Esophagus squamous epithelium (tissue), 5 donors: ENCODE results near the gene FGF4. TPM values are rescaled to one million over a fixed set of nuclear protein-coding genes. Genes with fewer than 3 reads are reported as not detected.
A peak's percentile ranks its signal among the peaks of the same experiment; 100 is the strongest.

Source experiments
- DNase-seq: peaks from one replicate; lab custom pipeline; 2025; lab: John Stamatoyannopoulos, UW
- H3K27ac ChIP-seq, 4 donors: fragments of 200-600 bp; sonication (generic); one replicate each; pipeline ENCODE4 v1.5.1; 2016 to 2019; ENCODE audit warnings: mild to moderate bottlenecking in 1 of 4
- H3K27me3 ChIP-seq, 4 donors: fragments of 200-600 bp; sonication (generic); 1 replicate in 3 of 4; 2 replicates in 1 of 4; pipeline versions ENCODE4 v1.5.1 to v1.6.0; 2017 to 2021; ENCODE audit warnings: antibody characterized with exemption in 1 of 4
- H3K36me3 ChIP-seq, 3 donors: fragments of 200-600 bp; sonication (generic); one replicate each; pipeline ENCODE4 v1.5.1; 2016 to 2019
- H3K4me1 ChIP-seq, 3 donors: fragments of 200-600 bp; sonication (generic); one replicate each; pipeline ENCODE4 v1.5.1; 2017 to 2019
- H3K4me3 ChIP-seq, 4 donors: fragments of 200-600 bp; sonication (generic); 1 replicate in 3 of 4; 2 replicates in 1 of 4; pipeline ENCODE4 v1.5.1; 2016 to 2019; ENCODE audit warnings: mild to moderate bottlenecking in 2 of 4, moderate library complexity in 1 of 4
- H3K9me3 ChIP-seq, 3 donors: fragments of 200-600 bp; sonication (generic); one replicate each; pipeline ENCODE4 v1.5.1; 2016 to 2019
- CTCF ChIP-seq, 6 experiments: fragments of 450-650 bp in 4 of 6; fragments of 200-600 bp in 2 of 6; sonication (generic) in 2 of 6; IDR thresholded peaks; one replicate each; pipeline ENCODE4 v1.5.1; 2016 to 2019; ENCODE audit warnings: antibody characterized with exemption in 6 of 6, mild to moderate bottlenecking in 4 of 6, moderate library complexity in 4 of 6
- POLR2A ChIP-seq, 4 donors: fragments of 450-650 bp; IDR thresholded peaks; one replicate each; pipeline ENCODE4 v1.6.1; 2017; ENCODE audit warnings: antibody characterized with exemption in 4 of 4, mild to moderate bottlenecking in 4 of 4, moderate library complexity in 3 of 4
- WGBS, 2 donors: methylation state at CpG; one replicate each; pipeline ENCODE4 v1.1.5; 2018; 5-methylcytosine and 5-hydroxymethylcytosine counted together
- intact Hi-C: fragments of 100-400 bp; cut with DNase I; formaldehyde crosslinking; loops from one replicate; pipeline ENCODE4 v1.15.0; 2022
- total RNA-seq, 4 donors: library from RNA; depleted of rRNA; stranded (reverse); fragments of >200 nt; gene quantifications; one replicate each; pipeline ENCODE4 v1.1.0, GENCODE V29; 2016
- donor health status: DM: yes; HTN: yes; CAD: no.

FGF4 gene
- total RNA-seq, 4 donors from 2014 or later = not detected

- 43 to 71% methylated on average over 1 of the region's 1 CpG for WGBS, 2 donors
- TF ChIP-seq CTCF (IDR thresholded peaks at IDR 0.05) (no peak), POLR2A (IDR thresholded peaks at IDR 0.05) (no peak)
- Histone ChIP-seq H3K4me1 (no peaks in the 10 kb centered on the region), H3K9me3 (no peaks in the 10 kb centered on the region), H3K27ac (no peak overlapping the region), H3K36me3 (no peaks in the 10 kb centered on the region), H3K4me3 (no peak overlapping the region), H3K27me3 (peaks cover 0 to 30% (median 0%) of the 10 kb centered on the region in 4 donors)
- intact Hi-C loops = no loop called here
- no peak for DNase-seq
Measured at GRCh38 chr11:69802590-69802989, 27.4 kb upstream of the FGF4 start.

- DNase-seq = no peak
- Histone ChIP-seq H3K4me3 (no peak overlapping the region), H3K27ac (no peak overlapping the region), H3K36me3 (no peaks in the 10 kb centered on the region), H3K9me3 (no peaks in the 10 kb centered on the region), H3K4me1 (no peaks in the 10 kb centered on the region), H3K27me3 (peaks cover 0 to 30% (median 0%) of the 10 kb centered on the region in 4 donors)
- WGBS, 2 donors = 49 to 51% methylated on average over 6 of the region's 15 CpGs
- intact Hi-C loops = no loop called here
- peak in 5 of 6 experiments; percentile 30 to 58 (median 39) for TF ChIP-seq CTCF (IDR thresholded peaks at IDR 0.05)
- TF ChIP-seq POLR2A (IDR thresholded peaks at IDR 0.05) = no peak
Measured at GRCh38 chr11:69801513-69802335, 26.6 kb upstream of the FGF4 start.

- H3K36me3 ChIP-seq = no peaks in the 10 kb centered on the region
- H3K4me1 ChIP-seq = no peaks in the 10 kb centered on the region
- H3K4me3 ChIP-seq = no peak overlapping the region
- no peak for DNase-seq
- H3K27me3 ChIP-seq = peaks cover 0 to 30% (median 0%) of the 10 kb centered on the region in 4 donors
- no peaks in the 10 kb centered on the region for H3K9me3 ChIP-seq
- H3K27ac ChIP-seq = no peak overlapping the region
- 87 to 100% methylated on average over 3 of the region's 5 CpGs for WGBS, 2 donors
- intact Hi-C loops = no loop called here
- no peak for TF ChIP-seq POLR2A (IDR thresholded peaks at IDR 0.05)
- TF ChIP-seq CTCF (IDR thresholded peaks at IDR 0.05) = no peak
Measured at GRCh38 chr11:69800278-69800677, 25.1 kb upstream of the FGF4 start.

GRCh38 chr11:69799582-69799981, 24.4 kb upstream of the FGF4 start:
- no peak for DNase-seq
- TF ChIP-seq CTCF (IDR thresholded peaks at IDR 0.05) = no peak
- TF ChIP-seq POLR2A (IDR thresholded peaks at IDR 0.05) = no peak
- H3K27me3 ChIP-seq = peaks cover 0 to 30% (median 0%) of the 10 kb centered on the region in 4 donors
- no peaks in the 10 kb centered on the region for H3K9me3 ChIP-seq
- 20 to 23% methylated on average over 2 to 3 of the region's 3 CpGs for WGBS, 2 donors
- H3K4me3 ChIP-seq = no peak overlapping the region
- no peaks in the 10 kb centered on the region for H3K36me3 ChIP-seq
- no peaks in the 10 kb centered on the region for H3K4me1 ChIP-seq
- intact Hi-C loops = no loop called here
- H3K27ac ChIP-seq = no peak overlapping the region

GRCh38 chr11:69799097-69799496, 24.0 kb upstream of the FGF4 start:
- intact Hi-C loops = no loop called here
- Histone ChIP-seq H3K4me1 (no peaks in the 10 kb centered on the region), H3K9me3 (no peaks in the 10 kb centered on the region)

More at GRCh38 chr11:69799097-69799496, 24.0 kb upstream of the FGF4 start:
- WGBS, 2 donors = 65 to 92% methylated on average over 2 of the region's 3 CpGs
- Histone ChIP-seq H3K4me3 (no peak overlapping the region), H3K36me3 (no peaks in the 10 kb centered on the region), H3K27ac (no peak overlapping the region), H3K27me3 (peaks cover 0 to 30% (median 0%) of the 10 kb centered on the region in 4 donors)
- no peak for TF ChIP-seq CTCF (IDR thresholded peaks at IDR 0.05)
- no peak for DNase-seq
